Parathyroid adenoma (tissue), 2 donors: ENCODE data around the gene MAD1L1.

Source experiments
- H2AFZ ChIP-seq: fragments of 300-600 bp; sonication (generic); one replicate; pipeline ENCODE4 v1.7.0; 2017; ENCODE audit warnings: antibody characterized with exemption, mild to moderate bottlenecking
- H3K27ac ChIP-seq: fragments of 300-600 bp; sonication (generic); one replicate; pipeline ENCODE4 v1.7.0; 2017
- H3K27me3 ChIP-seq: fragments of 300-600 bp; sonication (generic); one replicate; pipeline ENCODE4 v1.7.0; 2017; ENCODE audit warnings: low read length; ENCODE audit not compliant: control insufficient read depth, insufficient read depth
- H3K36me3 ChIP-seq: fragments of 300-600 bp; sonication (generic); one replicate; pipeline ENCODE4 v1.7.0; 2017; ENCODE audit warnings: low read length; ENCODE audit not compliant: control insufficient read depth, insufficient read depth
- H3K4me1 ChIP-seq: fragments of 300-600 bp; sonication (generic); one replicate; pipeline ENCODE4 v1.7.0; 2017; ENCODE audit warnings: control low read depth
- H3K4me2 ChIP-seq: fragments of 300-600 bp; sonication (generic); one replicate; pipeline ENCODE4 v1.7.0; 2017; ENCODE audit warnings: low read length
- H3K4me3 ChIP-seq: fragments of 300-600 bp; sonication (generic); one replicate; pipeline ENCODE4 v1.7.0; 2017; ENCODE audit warnings: low read depth, low read length
- H3K79me2 ChIP-seq: fragments of 300-600 bp; sonication (generic); one replicate; pipeline ENCODE4 v1.7.0; 2017; ENCODE audit warnings: control low read depth
- H3K9ac ChIP-seq: fragments of 300-600 bp; sonication (generic); one replicate; pipeline ENCODE4 v1.7.0; 2017; ENCODE audit warnings: mild to moderate bottlenecking
- H3K9me3 ChIP-seq: fragments of 300-600 bp; sonication (generic); one replicate; pipeline ENCODE4 v1.7.0; 2017; ENCODE audit warnings: low read length; ENCODE audit not compliant: control insufficient read depth
- TF ChIP-seq, protein P1 (sequence below): fragments of 300-600 bp; sonication (generic); IDR thresholded peaks from one replicate; pipeline ENCODE4 v1.7.0; 2017; ENCODE audit warnings: antibody characterized with exemption, mild to moderate bottlenecking
- donor health status: primary hyperparathyroidism.

MAD1L1 gene

DNA sequence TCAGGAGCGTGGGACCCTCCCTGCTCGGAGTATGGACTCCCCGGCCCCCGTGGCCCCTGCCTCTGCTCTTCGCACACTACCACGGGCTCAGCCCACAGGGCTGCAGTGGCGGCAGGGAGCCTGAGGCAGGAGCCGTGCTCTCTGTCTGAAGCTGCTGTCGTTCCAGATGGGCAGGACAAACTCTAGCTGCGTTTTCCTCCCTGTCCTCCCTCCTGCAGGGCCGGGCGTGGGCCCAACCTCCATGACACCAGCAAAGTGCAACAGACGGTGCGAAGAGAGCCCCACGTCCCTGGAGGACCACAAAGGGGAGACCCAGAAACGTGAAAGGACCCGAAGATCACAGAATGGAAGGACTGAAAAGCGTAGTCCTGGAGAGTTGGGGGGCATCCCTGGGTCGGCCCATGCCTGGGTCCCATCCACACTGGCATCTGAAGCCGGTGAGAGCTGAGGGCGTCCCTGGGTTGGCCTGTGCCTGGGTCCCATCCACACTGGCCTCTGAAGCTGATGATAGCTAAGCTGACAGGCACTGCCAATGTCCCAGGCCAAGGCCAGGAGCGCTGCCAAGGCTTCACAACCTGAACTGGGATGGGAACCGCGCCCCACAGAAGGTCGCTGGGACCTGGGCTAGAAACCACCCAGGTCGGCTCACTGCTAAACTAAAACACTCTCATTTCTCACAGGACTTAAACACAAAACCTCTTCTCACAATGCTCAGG, 267.0 kb downstream of the MAD1L1 start:
- Histone ChIP-seq H3K36me3 (no peaks in the 10 kb centered on the region), H3K4me2 (no peak overlapping the region), H3K9ac (no peak overlapping the region), H3K4me1 (no peaks in the 10 kb centered on the region), H3K4me3 (no peak overlapping the region), H3K27ac (no peak overlapping the region), H2AFZ (no peak overlapping the region), H3K27me3 (no peaks in the 10 kb centered on the region), H3K9me3 (no peaks in the 10 kb centered on the region), H3K79me2 (no peaks in the 10 kb centered on the region)
- TF ChIP-seq, protein P1, sequence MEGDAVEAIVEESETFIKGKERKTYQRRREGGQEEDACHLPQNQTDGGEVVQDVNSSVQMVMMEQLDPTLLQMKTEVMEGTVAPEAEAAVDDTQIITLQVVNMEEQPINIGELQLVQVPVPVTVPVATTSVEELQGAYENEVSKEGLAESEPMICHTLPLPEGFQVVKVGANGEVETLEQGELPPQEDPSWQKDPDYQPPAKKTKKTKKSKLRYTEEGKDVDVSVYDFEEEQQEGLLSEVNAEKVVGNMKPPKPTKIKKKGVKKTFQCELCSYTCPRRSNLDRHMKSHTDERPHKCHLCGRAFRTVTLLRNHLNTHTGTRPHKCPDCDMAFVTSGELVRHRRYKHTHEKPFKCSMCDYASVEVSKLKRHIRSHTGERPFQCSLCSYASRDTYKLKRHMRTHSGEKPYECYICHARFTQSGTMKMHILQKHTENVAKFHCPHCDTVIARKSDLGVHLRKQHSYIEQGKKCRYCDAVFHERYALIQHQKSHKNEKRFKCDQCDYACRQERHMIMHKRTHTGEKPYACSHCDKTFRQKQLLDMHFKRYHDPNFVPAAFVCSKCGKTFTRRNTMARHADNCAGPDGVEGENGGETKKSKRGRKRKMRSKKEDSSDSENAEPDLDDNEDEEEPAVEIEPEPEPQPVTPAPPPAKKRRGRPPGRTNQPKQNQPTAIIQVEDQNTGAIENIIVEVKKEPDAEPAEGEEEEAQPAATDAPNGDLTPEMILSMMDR, result no peak

GRCh38 chr7:1964913-1965578, 267.7 kb downstream of the MAD1L1 start:
- Histone ChIP-seq H3K9me3 (no peaks in the 10 kb centered on the region), H3K4me1 (no peaks in the 10 kb centered on the region), H3K9ac (no peak overlapping the region), H3K27ac (no peak overlapping the region), H3K4me3 (no peak overlapping the region), H2AFZ (no peak overlapping the region), H3K79me2 (no peaks in the 10 kb centered on the region), H3K4me2 (no peak overlapping the region), H3K36me3 (no peaks in the 10 kb centered on the region), H3K27me3 (no peaks in the 10 kb centered on the region)
- TF ChIP-seq, protein P1, result no peak

GRCh38 chr7:1964211-1964912, 268.4 kb downstream of the MAD1L1 start:
- H3K27me3 ChIP-seq, result no peaks in the 10 kb centered on the region
- no peak overlapping the region for H3K9ac ChIP-seq
- no peak overlapping the region for H3K27ac ChIP-seq
- TF ChIP-seq, protein P1, result no peak
- H3K9me3 ChIP-seq, result no peaks in the 10 kb centered on the region
- H3K79me2 ChIP-seq, result no peaks in the 10 kb centered on the region
- H3K4me2 ChIP-seq, result no peak overlapping the region
- no peaks in the 10 kb centered on the region for H3K4me1 ChIP-seq
- H2AFZ ChIP-seq, result no peak overlapping the region
- no peak overlapping the region for H3K4me3 ChIP-seq
- H3K36me3 ChIP-seq, result no peaks in the 10 kb centered on the region

DNA sequence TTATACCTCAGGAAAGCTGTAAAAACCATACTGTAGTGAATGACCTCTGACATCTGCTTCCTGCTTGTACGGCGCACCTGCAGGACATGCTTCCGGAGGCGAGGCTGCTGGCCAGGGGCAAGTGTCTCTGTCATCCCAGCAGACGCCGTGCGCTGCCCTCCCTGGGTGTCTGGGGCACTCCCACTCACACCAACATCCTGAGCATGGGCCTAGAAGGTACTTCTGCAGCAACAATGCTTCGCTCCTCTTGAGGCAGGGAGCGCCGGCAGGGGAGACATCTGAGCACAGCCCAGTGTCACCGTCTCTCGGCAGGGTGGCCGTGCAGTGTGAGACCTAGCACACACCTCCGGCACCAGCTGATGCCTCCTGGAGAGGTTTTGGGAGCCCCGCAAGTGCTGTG, 269.2 kb downstream of the MAD1L1 start:
- no peak overlapping the region for H3K27ac ChIP-seq
- H3K9ac ChIP-seq, result no peak overlapping the region
- H3K9me3 ChIP-seq, result no peaks in the 10 kb centered on the region
- no peak overlapping the region for H3K4me3 ChIP-seq
- H3K4me2 ChIP-seq, result no peak overlapping the region
- H3K36me3 ChIP-seq, result no peaks in the 10 kb centered on the region
- TF ChIP-seq, protein P1, result no peak
- no peak overlapping the region for H2AFZ ChIP-seq
- H3K4me1 ChIP-seq, result no peaks in the 10 kb centered on the region
- H3K27me3 ChIP-seq, result no peaks in the 10 kb centered on the region
- H3K79me2 ChIP-seq, result no peaks in the 10 kb centered on the region
